Activated CD8-positive, alpha-beta memory T cell treated with anti-CD3 and anti-CD28 coated beads for 24 hours (primary cell): ENCODE measurements around the gene CIAO2B.
"Not testable (repeated sequence)": the region's sequence is repeated elsewhere in the genome, so short reads cannot be mapped to it uniquely, and the experiment has no call there.

ENCODE experiments used
- DNase-seq: peaks from one replicate; pipeline ENCODE4 v3.0.0-alpha.2; 2020

Gene CIAO2B

GRCh38 chr16:66955363-66956153 is 21.4 kb upstream of the CIAO2B start:
- not testable (repeated sequence) for DNase-seq

- peak; percentile 89 for DNase-seq
Observed at GRCh38 chr16:66954097-66954659, 20.0 kb upstream of the CIAO2B start.

- no peak for DNase-seq
Observed at GRCh38 chr16:66953462-66954096, 19.4 kb upstream of the CIAO2B start.

- DNase-seq, result no peak
Observed at GRCh38 chr16:66952430-66953110, 18.4 kb upstream of the CIAO2B start.

- no peak for DNase-seq
Observed at GRCh38 chr16:66950971-66951790, 17.0 kb upstream of the CIAO2B start.

GRCh38 chr16:66950437-66950836 is 16.2 kb upstream of the CIAO2B start:
- DNase-seq, result no peak

- no peak for DNase-seq
Observed at GRCh38 chr16:66949472-66949871, 15.3 kb upstream of the CIAO2B start.

- DNase-seq, result no peak
Observed at GRCh38 chr16:66948837-66949225, 14.6 kb upstream of the CIAO2B start.

- peak; percentile 71 for DNase-seq
Observed at GRCh38 chr16:66948134-66948836, 14.1 kb upstream of the CIAO2B start.

- peak; percentile 94 for DNase-seq
Observed at GRCh38 chr16:66947302-66948065, 13.3 kb upstream of the CIAO2B start.

- no peak for DNase-seq
Observed at GRCh38 chr16:66946974-66947301, 12.7 kb upstream of the CIAO2B start.

GRCh38 chr16:66946541-66946940 is 12.3 kb upstream of the CIAO2B start:
- DNase-seq, result no peak

- DNase-seq, result no peak
Observed at GRCh38 chr16:66945939-66946338, 11.7 kb upstream of the CIAO2B start.

- DNase-seq, result not testable (repeated sequence)
Observed at GRCh38 chr16:66944971-66945370, 10.8 kb upstream of the CIAO2B start.

GRCh38 chr16:66944054-66944441 is 9.8 kb upstream of the CIAO2B start:
- DNase-seq, result no peak

GRCh38 chr16:66943426-66944053 is 9.3 kb upstream of the CIAO2B start:
- no peak for DNase-seq

- DNase-seq, result no peak
Observed at GRCh38 chr16:66942981-66943380, 8.8 kb upstream of the CIAO2B start.

- no peak for DNase-seq
Observed at GRCh38 chr16:66940236-66940635, 6.0 kb upstream of the CIAO2B start.

GRCh38 chr16:66939366-66939765 is 5.2 kb upstream of the CIAO2B start:
- DNase-seq, result no peak

GRCh38 chr16:66937725-66938337 is 3.6 kb upstream of the CIAO2B start:
- no peak for DNase-seq
